Endothelial cell of umbilical vein (primary cell): ENCODE measurements around the gene IL23A. TPM values are rescaled to one million over a fixed set of nuclear protein-coding genes. Genes with fewer than 3 reads are reported as not detected.

Experiments used
- BruUV-seq: library from RNA; stranded (reverse); fragments of 400-500 nt; replicated peaks from 2 replicates; lab custom pipeline; 2021; lab: Mats Ljungman, UMichigan
- CTCF ChIA-PET: fragments of 300-600, 350-600 bp; sonication (Branson Sonifier 250); formaldehyde crosslinking; loops from one replicate; lab custom pipeline; 2021; ENCODE audit warnings: antibody characterized with exemption, inconsistent platforms; lab: Charles Lee
- POLR2A ChIA-PET: fragments of 300-600, 350-600 bp; sonication (Branson Sonifier 250); formaldehyde crosslinking; loops from one replicate; lab custom pipeline; 2021; ENCODE audit warnings: antibody characterized with exemption, inconsistent platforms; lab: Charles Lee
- DNase-seq: peaks from one replicate; pipeline ENCODE4 v3.0.0-alpha.2; 2011; ENCODE audit warnings: low read depth, low spot score
- FAIRE-seq: peaks from 2 replicates; lab custom pipeline; 2011; peaks lifted over from hg19 to GRCh38; lab: Jason Lieb, UNC
- H2AFZ ChIP-seq: 2 replicates; pipeline ENCODE4 v1.6.0; 2012; ENCODE audit warnings: low read depth, low read length, control low read depth, inconsistent platforms
- H3K27ac ChIP-seq: 2 replicates; pipeline ENCODE4 v1.5.1; 2011; ENCODE audit warnings: low read depth, mild to moderate bottlenecking, control low read depth, low read length, moderate library complexity; ENCODE audit not compliant: insufficient read depth
- H3K27me3 ChIP-seq, 2 experiments: 2 replicates each; pipeline versions ENCODE4 v1.6.0 to v1.6.1; 2011; ENCODE audit warnings: low read length in 2 of 2, mixed read lengths in 1 of 2; ENCODE audit not compliant: control insufficient read depth in 2 of 2, insufficient read depth in 2 of 2
- H3K36me3 ChIP-seq, 2 experiments: 2 replicates in 1 of 2; 3 replicates in 1 of 2; pipeline ENCODE4 v1.5.1; 2011; ENCODE audit warnings: low read length in 2 of 2, mild to moderate bottlenecking in 1 of 2, moderate library complexity in 1 of 2; ENCODE audit not compliant: control insufficient read depth in 2 of 2, insufficient read depth in 2 of 2; ENCODE audit errors: extremely low read depth in 1 of 2
- H3K4me1 ChIP-seq: 3 replicates; pipeline ENCODE4 v1.5.1; 2011; ENCODE audit warnings: mild to moderate bottlenecking, low read length; ENCODE audit not compliant: control insufficient read depth, insufficient read depth; ENCODE audit errors: extremely low read depth
- H3K4me2 ChIP-seq: 2 replicates; pipeline ENCODE4 v1.6.1; 2011; ENCODE audit warnings: low read length, control low read depth, mixed read lengths; ENCODE audit not compliant: insufficient read depth
- H3K4me3 ChIP-seq, 3 experiments: fragments of 200-600 bp in 1 of 3; sonication (generic), shearing (Covaris generic) in 1 of 3; replicated peaks in 1 of 3; 2 replicates each; pipeline ENCODE4 v1.5.1; 2011 to 2016; ENCODE audit warnings: control low read depth in 3 of 3, low read length in 3 of 3, mild to moderate bottlenecking in 2 of 3, inconsistent platforms in 1 of 3, low read depth in 1 of 3, moderate library complexity in 1 of 3; ENCODE audit not compliant: insufficient read depth in 1 of 3
- H3K79me2 ChIP-seq: 2 replicates; pipeline ENCODE4 v1.6.0; 2012; ENCODE audit warnings: low read length, inconsistent platforms; ENCODE audit not compliant: control insufficient read depth, insufficient read depth
- H3K9ac ChIP-seq: replicated peaks from 2 replicates; pipeline ENCODE3; 2011; ENCODE audit warnings: low read length, control low read depth; ENCODE audit not compliant: insufficient read depth; ENCODE audit errors: extremely low read depth
- H3K9me1 ChIP-seq: replicated peaks from 3 replicates; pipeline ENCODE4 v1.6.0; 2011; ENCODE audit warnings: mild to moderate bottlenecking, low read length; ENCODE audit not compliant: control insufficient read depth, insufficient read depth; ENCODE audit errors: extremely low read depth
- H3K9me3 ChIP-seq: replicated peaks from 2 replicates; pipeline ENCODE4 v1.5.1; 2012; ENCODE audit warnings: low read length, inconsistent platforms; ENCODE audit not compliant: control insufficient read depth, insufficient read depth
- H4K20me1 ChIP-seq: replicated peaks from 2 replicates; pipeline ENCODE3; 2011; ENCODE audit warnings: mild to moderate bottlenecking, low read length; ENCODE audit not compliant: control insufficient read depth, insufficient read depth; ENCODE audit errors: extremely low read depth
- JUN ChIP-seq: IDR thresholded peaks from 2 replicates; pipeline ENCODE4 v1.6.1; 2011; ENCODE audit warnings: borderline replicate concordance, low read depth; ENCODE audit not compliant: insufficient read length, insufficient read depth
- MYC ChIP-seq: IDR thresholded peaks from one replicate; pipeline ENCODE4 v1.6.1; 2011; ENCODE audit warnings: mild to moderate bottlenecking, low read depth, low read length
- POLR2A ChIP-seq: IDR thresholded peaks from 2 replicates; pipeline ENCODE4 v1.6.1; 2012; ENCODE audit warnings: low read depth, mild to moderate bottlenecking, control low read depth, low read length
- POLR2AphosphoS5 ChIP-seq: IDR thresholded peaks from 2 replicates; pipeline ENCODE4 v1.6.1; 2012; ENCODE audit warnings: low read depth, mild to moderate bottlenecking, control low read depth, low read length, moderate library complexity; ENCODE audit not compliant: insufficient read depth
- dilution Hi-C: fragments of 300-500 bp; cut with MboI; formaldehyde crosslinking; loops from one replicate; pipeline ENCODE4 v1.15.0; 2019; ENCODE audit warnings: low sequenced_read_pairs; ENCODE audit not compliant: extremely low pct_ligation_motif_present
- intact Hi-C: fragments of 100-400 bp; cut with micrococcal nuclease; formaldehyde crosslinking; loops from one replicate; pipeline ENCODE4 v1.10.0; 2022
- polyA plus RNA-seq, 4 experiments: library from polyadenylated mRNA; depleted of rRNA in 3 of 4; stranded (reverse) in 3 of 4; unstranded in 1 of 4; fragments of >200 nt; gene quantifications; 2 replicates each; pipeline versions ENCODE4 v1.2.1 to v1.2.3, GENCODE V29; 2011 to 2012; ENCODE audit warnings: missing spikeins in 1 of 4
- total RNA-seq: library from RNA; stranded (reverse); gene quantifications from 2 replicates; pipeline ENCODE4 v1.2.3, GENCODE V29; 2021
- TF ChIP-seq, protein P1 (sequence below): IDR thresholded peaks from 2 replicates; pipeline ENCODE4 v1.6.1; 2011; ENCODE audit not compliant: insufficient read depth, insufficient read length
- TF ChIP-seq, protein P2 (sequence below), 2 donors: IDR thresholded peaks; 1 replicate in 1 of 2; 2 replicates in 1 of 2; pipeline ENCODE4 v1.5.1; 2011; ENCODE audit warnings: low read length in 2 of 2, mild to moderate bottlenecking in 2 of 2, moderate library complexity in 2 of 2, control low read depth in 1 of 2, inconsistent platforms in 1 of 2, low read depth in 1 of 2; ENCODE audit not compliant: insufficient read depth in 1 of 2; ENCODE audit errors: extremely low read depth in 1 of 2

The IL23A gene
- total and polyA plus RNA-seq, 2 donors (not counting 3 experiments of a cell fraction or from before 2014, with no cell fraction given) = 0.12 TPM; not detected in 1

DNA sequence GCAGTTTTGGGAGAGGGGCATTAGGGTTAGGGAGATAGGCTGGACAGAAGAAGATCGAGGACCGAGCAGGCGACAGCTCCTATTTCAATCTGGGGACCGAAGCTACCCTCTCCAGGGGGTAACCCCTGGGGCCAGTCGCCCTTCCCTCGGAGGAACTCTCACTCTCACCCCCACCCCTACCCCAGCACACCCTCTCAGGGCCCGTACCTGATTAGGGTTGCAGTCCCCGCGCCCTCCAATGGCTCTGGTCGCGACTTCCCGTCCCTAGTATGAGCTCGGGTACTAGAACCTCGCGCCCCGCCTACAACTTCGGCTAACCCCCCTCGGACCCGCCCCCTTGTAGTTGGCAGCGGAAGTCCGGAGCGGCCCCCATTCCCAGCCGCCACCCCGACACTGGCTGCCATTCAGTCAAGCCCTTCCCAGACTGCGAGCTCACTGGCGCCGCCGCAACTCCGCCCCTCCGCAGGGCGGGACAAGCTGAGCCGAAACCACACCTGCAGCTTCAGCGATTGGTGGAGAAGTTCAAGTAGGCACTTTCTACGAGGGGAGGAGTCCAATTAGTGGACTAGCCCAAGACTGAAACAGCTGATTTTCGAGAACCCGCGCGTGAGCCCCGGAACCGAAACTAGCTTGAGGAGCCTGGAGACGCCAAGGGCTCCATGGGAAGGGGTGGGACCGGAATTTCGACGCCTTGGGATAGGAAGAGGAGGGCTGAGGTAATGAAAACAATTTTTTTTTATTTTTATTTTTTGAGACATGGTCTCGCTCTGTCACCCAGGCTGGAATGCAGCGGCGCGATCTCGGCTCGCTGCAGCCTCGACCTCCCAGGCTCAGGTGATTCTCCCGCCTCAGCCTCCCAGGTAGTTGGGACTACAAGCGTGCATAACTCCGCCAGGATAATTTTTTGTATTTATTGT lies 21.4 kb downstream of the IL23A start, which contains the start of gene STAT2:
TSS of gene STAT2 (minus strand) at position 257 of the 917 bp plus-strand sequence. CDS start 3,536 bp downstream, outside the sequence.
- no peaks in the 10 kb centered on the region for H3K9me3 ChIP-seq
- H3K9me1 ChIP-seq = no peaks in the 10 kb centered on the region
- peak within 1 kb of the TSS; percentile 72 for H2AFZ ChIP-seq
- dilution Hi-C loops = no loop called here
- peaks cover 14% of the 10 kb centered on the region for H3K4me1 ChIP-seq
- H3K9ac ChIP-seq = peak within 1 kb of the TSS; percentile 84
- peak; percentile 100 for FAIRE-seq
- peak within 1 kb of the TSS; percentile 73 for H3K27ac ChIP-seq
- DNase-seq = peak; percentile 100
- ChIA-PET POLR2A (interaction anchor here (0.5 to 1.7 kb wide), 8 partner anchors 12 to 170 kb away, joined by 3 to 8 read pairs (median 4); partner anchors contain the start of genes CNPY2 and PAN2), CTCF (interaction anchor here (0.6 to 2.9 kb wide), 21 partner anchors 9 to 154 kb away, joined by 3 to 38 read pairs (median 4); partner anchors contain the start of genes CNPY2, PAN2 and TIMELESS)
- H3K4me3 ChIP-seq = peak within 1 kb of the TSS; percentile 59 to 92 (median 74)
- H3K4me2 ChIP-seq = peak within 1 kb of the TSS; percentile 98
- peaks cover 10% of the 10 kb centered on the region for H3K79me2 ChIP-seq
- intact Hi-C loops = loop anchor here (1.0 to 5.0 kb wide), 5 partner anchors 26 to 108 kb away; partner anchors contain the start of genes SPRYD4 and TIMELESS
- BruUV-seq = no TSS peak
- TF ChIP-seq MYC = no peak
- TF ChIP-seq POLR2AphosphoS5 = peak; percentile 52
- TF ChIP-seq, protein P1, sequence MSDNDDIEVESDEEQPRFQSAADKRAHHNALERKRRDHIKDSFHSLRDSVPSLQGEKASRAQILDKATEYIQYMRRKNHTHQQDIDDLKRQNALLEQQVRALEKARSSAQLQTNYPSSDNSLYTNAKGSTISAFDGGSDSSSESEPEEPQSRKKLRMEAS = no peak
- TF ChIP-seq, protein P2, sequence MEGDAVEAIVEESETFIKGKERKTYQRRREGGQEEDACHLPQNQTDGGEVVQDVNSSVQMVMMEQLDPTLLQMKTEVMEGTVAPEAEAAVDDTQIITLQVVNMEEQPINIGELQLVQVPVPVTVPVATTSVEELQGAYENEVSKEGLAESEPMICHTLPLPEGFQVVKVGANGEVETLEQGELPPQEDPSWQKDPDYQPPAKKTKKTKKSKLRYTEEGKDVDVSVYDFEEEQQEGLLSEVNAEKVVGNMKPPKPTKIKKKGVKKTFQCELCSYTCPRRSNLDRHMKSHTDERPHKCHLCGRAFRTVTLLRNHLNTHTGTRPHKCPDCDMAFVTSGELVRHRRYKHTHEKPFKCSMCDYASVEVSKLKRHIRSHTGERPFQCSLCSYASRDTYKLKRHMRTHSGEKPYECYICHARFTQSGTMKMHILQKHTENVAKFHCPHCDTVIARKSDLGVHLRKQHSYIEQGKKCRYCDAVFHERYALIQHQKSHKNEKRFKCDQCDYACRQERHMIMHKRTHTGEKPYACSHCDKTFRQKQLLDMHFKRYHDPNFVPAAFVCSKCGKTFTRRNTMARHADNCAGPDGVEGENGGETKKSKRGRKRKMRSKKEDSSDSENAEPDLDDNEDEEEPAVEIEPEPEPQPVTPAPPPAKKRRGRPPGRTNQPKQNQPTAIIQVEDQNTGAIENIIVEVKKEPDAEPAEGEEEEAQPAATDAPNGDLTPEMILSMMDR (IDR thresholded peaks at IDR 0.05; ENCODE audit: extremely low read depth in 1 of 2, insufficient read depth in 1 of 2, low read depth in 1 of 2, low read length in 2 of 2) = no peak
- peak; percentile 80 for TF ChIP-seq POLR2A
- no peak for TF ChIP-seq JUN
- peaks cover 5 to 10% of the 10 kb centered on the region in 2 experiments for H3K36me3 ChIP-seq
- H3K27me3 ChIP-seq = no peaks in the 10 kb centered on the region
- H4K20me1 ChIP-seq = no peaks in the 10 kb centered on the region
